BE2C (cell line): ENCODE data around the gene CRABP2.

Experiments used
- DNase-seq: peaks from one replicate; pipeline ENCODE4 v3.0.0-alpha.2; 2020
- H3K27me3 ChIP-seq: fragments of 250-450 bp; sonication (Bioruptor Pico); 2 replicates; pipeline ENCODE4 v1.5.1; 2020; ENCODE audit warnings: mild to moderate bottlenecking
- H3K36me3 ChIP-seq: fragments of 250-450 bp; sonication (Bioruptor Pico); 2 replicates; pipeline ENCODE4 v1.5.1; 2020; ENCODE audit warnings: mild to moderate bottlenecking
- H3K4me1 ChIP-seq: fragments of 250-450 bp; sonication (Bioruptor Pico); 2 replicates; pipeline ENCODE4 v1.5.1; 2020
- H3K4me3 ChIP-seq: 2 replicates; pipeline ENCODE4 v1.5.1; 2011; ENCODE audit warnings: low read depth, low read length
- H3K9me3 ChIP-seq: fragments of 250-450 bp; sonication (Bioruptor Pico); 2 replicates; pipeline ENCODE4 v1.5.1; 2020
- CTCF ChIP-seq: IDR thresholded peaks from 2 replicates; pipeline ENCODE4 v1.5.1; 2012; ENCODE audit warnings: mild to moderate bottlenecking, low read depth, low read length

The CRABP2 gene

GRCh38 chr1:156667610-156667967 is 37.8 kb downstream of the CRABP2 start:
- no peaks in the 10 kb centered on the region for H3K27me3 ChIP-seq
- H3K4me1 ChIP-seq: peaks cover 18% of the 10 kb centered on the region
- no peaks in the 10 kb centered on the region for H3K9me3 ChIP-seq
- TF ChIP-seq CTCF: no peak
- no peak for DNase-seq
- H3K4me3 ChIP-seq: no peak overlapping the region
- H3K36me3 ChIP-seq: no peaks in the 10 kb centered on the region

DNA sequence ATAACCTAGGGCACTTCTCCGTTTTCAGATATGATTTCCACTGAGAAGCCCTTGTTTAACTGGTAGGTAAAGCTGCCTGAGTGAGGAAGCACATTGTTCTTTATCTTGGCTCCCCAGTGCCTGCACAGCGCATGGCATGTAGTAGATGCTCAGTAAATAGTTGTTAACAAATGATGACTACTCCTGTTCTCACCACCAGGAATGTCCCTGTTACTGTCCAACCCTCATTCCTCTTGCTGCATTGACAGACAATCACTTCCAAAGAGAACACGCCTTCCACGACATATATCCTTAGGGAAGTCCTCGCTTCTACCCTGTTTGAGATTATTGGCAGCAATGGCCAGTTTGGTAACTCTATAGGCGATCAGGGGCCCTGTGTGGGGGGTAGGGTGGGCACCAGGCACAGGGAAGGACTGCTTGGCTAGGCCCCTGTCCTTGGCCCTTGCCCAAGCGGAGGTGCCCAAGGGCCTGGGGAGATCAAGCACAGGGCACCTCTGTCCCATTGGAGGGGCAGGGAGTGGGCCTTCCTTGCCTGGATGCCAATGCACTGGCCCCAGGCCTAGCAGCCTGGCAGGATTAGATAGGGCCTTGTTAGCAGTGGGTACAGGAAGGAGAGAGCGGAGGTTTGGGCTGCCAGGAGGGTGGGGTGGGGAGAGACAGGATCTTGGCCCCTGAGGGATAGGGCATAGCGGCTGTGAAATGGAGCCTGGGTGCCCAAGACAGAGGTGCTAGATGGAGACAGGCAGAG is 38.3 kb downstream of the CRABP2 start:
- Histone ChIP-seq H3K27me3 (no peaks in the 10 kb centered on the region), H3K36me3 (no peaks in the 10 kb centered on the region), H3K9me3 (no peaks in the 10 kb centered on the region), H3K4me3 (no peak overlapping the region), H3K4me1 (peaks cover 21% of the 10 kb centered on the region)
- no peak for TF ChIP-seq CTCF
- no peak for DNase-seq

DNA sequence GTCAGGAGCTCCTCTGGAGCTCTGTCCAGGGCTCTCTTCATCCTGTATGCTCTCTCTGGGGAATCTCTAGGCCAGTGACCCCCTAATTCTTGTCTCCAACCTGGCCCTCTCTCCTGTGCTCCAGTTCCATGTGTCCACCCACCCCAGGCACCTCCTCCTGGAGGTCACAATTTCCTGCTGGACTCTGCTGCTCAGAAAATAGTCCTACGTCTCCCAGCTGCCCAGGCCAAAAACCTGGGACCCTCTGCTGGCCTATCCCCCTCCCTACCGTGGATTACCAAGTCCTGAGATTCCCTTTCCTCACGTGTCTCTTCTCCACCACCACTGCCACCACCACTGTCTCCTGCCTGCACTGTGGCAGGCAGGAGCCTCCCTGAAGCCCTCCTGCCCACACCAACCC is 39.8 kb downstream of the CRABP2 start:
- Histone ChIP-seq H3K4me1 (peaks cover 29% of the 10 kb centered on the region), H3K27me3 (no peaks in the 10 kb centered on the region), H3K4me3 (no peak overlapping the region), H3K36me3 (no peaks in the 10 kb centered on the region), H3K9me3 (no peaks in the 10 kb centered on the region)
- TF ChIP-seq CTCF: no peak
- no peak for DNase-seq

- Histone ChIP-seq H3K36me3 (no peaks in the 10 kb centered on the region), H3K4me1 (peaks cover 32% of the 10 kb centered on the region), H3K4me3 (no peak overlapping the region), H3K9me3 (no peaks in the 10 kb centered on the region), H3K27me3 (no peaks in the 10 kb centered on the region)
- no peak for DNase-seq
- TF ChIP-seq CTCF: no peak
Measured at GRCh38 chr1:156664767-156665411, 40.5 kb downstream of the CRABP2 start.

DNA sequence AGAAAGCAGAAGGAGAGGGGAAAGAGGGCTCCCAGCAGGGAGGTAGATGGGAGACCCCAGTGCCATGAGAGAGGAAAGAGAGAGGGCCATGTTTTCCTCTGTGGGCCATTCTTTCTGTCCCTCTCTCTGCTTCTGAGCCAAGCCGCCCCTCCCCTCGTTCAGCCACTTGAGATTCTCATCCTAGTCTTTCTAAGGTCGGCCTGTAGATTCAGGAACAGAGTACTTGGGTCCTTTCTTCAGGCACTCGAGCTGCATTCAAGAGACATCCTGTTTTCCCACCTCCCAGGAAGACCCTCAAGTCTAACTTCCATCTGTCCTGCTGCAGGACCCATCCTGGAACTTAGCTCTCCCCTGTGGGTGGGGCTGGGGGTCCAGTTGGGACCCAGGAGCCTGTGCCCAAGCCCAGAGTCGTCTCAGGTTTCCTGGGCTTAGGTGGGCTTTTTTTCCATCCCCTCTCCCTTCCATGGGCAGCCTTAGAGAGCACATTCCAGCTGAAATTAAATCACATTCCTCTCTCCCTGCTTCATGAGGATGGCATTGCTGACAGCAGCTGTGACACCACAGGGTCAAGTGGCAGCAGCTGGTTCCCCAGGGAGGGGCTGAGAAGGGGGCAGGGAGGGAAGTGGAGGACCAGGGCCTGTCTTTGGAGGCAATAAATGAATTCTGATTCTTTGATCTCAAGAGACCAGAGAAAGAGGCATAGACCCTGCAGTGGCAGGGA is 41.2 kb downstream of the CRABP2 start:
- Histone ChIP-seq H3K9me3 (no peaks in the 10 kb centered on the region), H3K4me3 (no peak overlapping the region), H3K4me1 (peaks cover 35% of the 10 kb centered on the region), H3K27me3 (no peaks in the 10 kb centered on the region), H3K36me3 (no peaks in the 10 kb centered on the region)
- DNase-seq: no peak
- TF ChIP-seq CTCF: no peak

- no peak for TF ChIP-seq CTCF
- H3K27me3 ChIP-seq: no peaks in the 10 kb centered on the region
- no peaks in the 10 kb centered on the region for H3K9me3 ChIP-seq
- no peak overlapping the region for H3K4me3 ChIP-seq
- H3K4me1 ChIP-seq: peaks cover 32% of the 10 kb centered on the region
- DNase-seq: no peak
- no peaks in the 10 kb centered on the region for H3K36me3 ChIP-seq
Measured at GRCh38 chr1:156663178-156663577, 42.2 kb downstream of the CRABP2 start.
